Measurements from ENCODE around the gene ANKRD36C. TPM values are rescaled to one million over a fixed set of nuclear protein-coding genes. Genes with fewer than 3 reads are reported as not detected.
"Not testable (repeated sequence)": the region's sequence is repeated elsewhere in the genome, so short reads cannot be mapped to it uniquely, and the experiment has no call there.

ANKRD36C gene
- total and polyA plus RNA-seq, 2 donors: 5.2 to 40.9 TPM

- not testable (repeated sequence) for DNase-seq (ENCODE audit: low read depth in 6 of 9, low spot score in 9 of 9); H3K4me1 ChIP-seq (ENCODE audit: control insufficient read depth in 2 of 2, insufficient read depth in 2 of 2, low read length in 2 of 2); H3K36me3 ChIP-seq (ENCODE audit: control insufficient read depth in 2 of 2, insufficient read depth in 2 of 2, low read length in 1 of 2); H3K27me3 ChIP-seq (ENCODE audit: control insufficient read depth in 2 of 2, insufficient read depth in 1 of 2, low read length in 1 of 2); H3K9me3 ChIP-seq (ENCODE audit: control insufficient read depth in 2 of 2, insufficient read depth in 1 of 2, low read length in 1 of 2); H3K4me3 ChIP-seq (ENCODE audit: low read length in 2 of 2); H3K27ac ChIP-seq (ENCODE audit: low read depth in 1 of 2, low read length in 1 of 2)
- WGBS: 91% methylated on average over 11 of the region's 11 CpGs
These were observed 51.7 kb downstream of the ANKRD36C start for GRCh38 chr2:95939947-95940346.

- not testable (repeated sequence) for H3K9me3 ChIP-seq (ENCODE audit: control insufficient read depth in 2 of 2, insufficient read depth in 1 of 2, low read length in 1 of 2); DNase-seq (ENCODE audit: low read depth in 6 of 9, low spot score in 9 of 9); H3K4me3 ChIP-seq (ENCODE audit: low read length in 2 of 2); H3K36me3 ChIP-seq (ENCODE audit: control insufficient read depth in 2 of 2, insufficient read depth in 2 of 2, low read length in 1 of 2); H3K27ac ChIP-seq (ENCODE audit: low read depth in 1 of 2, low read length in 1 of 2); H3K27me3 ChIP-seq (ENCODE audit: control insufficient read depth in 2 of 2, insufficient read depth in 1 of 2, low read length in 1 of 2); H3K4me1 ChIP-seq (ENCODE audit: control insufficient read depth in 2 of 2, insufficient read depth in 2 of 2, low read length in 2 of 2)
- 95% methylated on average over 3 of the region's 3 CpGs for WGBS
These were observed 60.9 kb downstream of the ANKRD36C start for GRCh38 chr2:95930740-95931139.

- not testable (repeated sequence) for H3K27ac ChIP-seq (ENCODE audit: low read depth in 1 of 2, low read length in 1 of 2); H3K9me3 ChIP-seq (ENCODE audit: control insufficient read depth in 2 of 2, insufficient read depth in 1 of 2, low read length in 1 of 2); H3K27me3 ChIP-seq (ENCODE audit: control insufficient read depth in 2 of 2, insufficient read depth in 1 of 2, low read length in 1 of 2); H3K4me1 ChIP-seq (ENCODE audit: control insufficient read depth in 2 of 2, insufficient read depth in 2 of 2, low read length in 2 of 2); H3K4me3 ChIP-seq (ENCODE audit: low read length in 2 of 2); DNase-seq (ENCODE audit: low read depth in 6 of 9, low spot score in 9 of 9)
- H3K36me3 ChIP-seq (ENCODE audit: control insufficient read depth in 2 of 2, insufficient read depth in 2 of 2, low read length in 1 of 2): peaks cover 6 to 15% of the 10 kb centered on the region in 2 donors
- WGBS: 95% methylated on average over 1 of the region's 1 CpG
These were observed 74.6 kb downstream of the ANKRD36C start for GRCh38 chr2:95917007-95917406.

GRCh38 chr2:95915131-95915530 lies 76.5 kb downstream of the ANKRD36C start:
- H3K4me3 ChIP-seq (ENCODE audit: low read length in 2 of 2); H3K4me1 ChIP-seq (ENCODE audit: control insufficient read depth in 2 of 2, insufficient read depth in 2 of 2, low read length in 2 of 2); H3K9me3 ChIP-seq (ENCODE audit: control insufficient read depth in 2 of 2, insufficient read depth in 1 of 2, low read length in 1 of 2); DNase-seq (ENCODE audit: low read depth in 6 of 9, low spot score in 9 of 9); H3K27me3 ChIP-seq (ENCODE audit: control insufficient read depth in 2 of 2, insufficient read depth in 1 of 2, low read length in 1 of 2); H3K27ac ChIP-seq (ENCODE audit: low read depth in 1 of 2, low read length in 1 of 2): not testable (repeated sequence)
- peaks cover 10 to 24% of the 10 kb centered on the region in 2 donors for H3K36me3 ChIP-seq (ENCODE audit: control insufficient read depth in 2 of 2, insufficient read depth in 2 of 2, low read length in 1 of 2)

- H3K36me3 ChIP-seq (ENCODE audit: control insufficient read depth in 2 of 2, insufficient read depth in 2 of 2, low read length in 1 of 2): peaks cover 7 to 14% of the 10 kb centered on the region in 2 donors
- not testable (repeated sequence) for H3K9me3 ChIP-seq (ENCODE audit: control insufficient read depth in 2 of 2, insufficient read depth in 1 of 2, low read length in 1 of 2); H3K4me3 ChIP-seq (ENCODE audit: low read length in 2 of 2); H3K27me3 ChIP-seq (ENCODE audit: control insufficient read depth in 2 of 2, insufficient read depth in 1 of 2, low read length in 1 of 2); H3K4me1 ChIP-seq (ENCODE audit: control insufficient read depth in 2 of 2, insufficient read depth in 2 of 2, low read length in 2 of 2); H3K27ac ChIP-seq (ENCODE audit: low read depth in 1 of 2, low read length in 1 of 2); DNase-seq (ENCODE audit: low read depth in 6 of 9, low spot score in 9 of 9)
- WGBS: 93% methylated on average over 5 of the region's 5 CpGs
These were observed 80.2 kb downstream of the ANKRD36C start for GRCh38 chr2:95911431-95911830.

GRCh38 chr2:95894443-95894842 lies 97.2 kb downstream of the ANKRD36C start:
- not testable (repeated sequence) for H3K4me3 ChIP-seq (ENCODE audit: low read length in 2 of 2); H3K27me3 ChIP-seq (ENCODE audit: control insufficient read depth in 2 of 2, insufficient read depth in 1 of 2, low read length in 1 of 2); H3K9me3 ChIP-seq (ENCODE audit: control insufficient read depth in 2 of 2, insufficient read depth in 1 of 2, low read length in 1 of 2); H3K4me1 ChIP-seq (ENCODE audit: control insufficient read depth in 2 of 2, insufficient read depth in 2 of 2, low read length in 2 of 2); H3K27ac ChIP-seq (ENCODE audit: low read depth in 1 of 2, low read length in 1 of 2); DNase-seq (ENCODE audit: low read depth in 6 of 9, low spot score in 9 of 9); H3K36me3 ChIP-seq (ENCODE audit: control insufficient read depth in 2 of 2, insufficient read depth in 2 of 2, low read length in 1 of 2)
- WGBS: 90% methylated on average over 2 of the region's 2 CpGs

- not testable (repeated sequence) for H3K36me3 ChIP-seq (ENCODE audit: control insufficient read depth in 2 of 2, insufficient read depth in 2 of 2, low read length in 1 of 2); H3K4me3 ChIP-seq (ENCODE audit: low read length in 2 of 2); H3K27ac ChIP-seq (ENCODE audit: low read depth in 1 of 2, low read length in 1 of 2); H3K4me1 ChIP-seq (ENCODE audit: control insufficient read depth in 2 of 2, insufficient read depth in 2 of 2, low read length in 2 of 2); H3K27me3 ChIP-seq (ENCODE audit: control insufficient read depth in 2 of 2, insufficient read depth in 1 of 2, low read length in 1 of 2); H3K9me3 ChIP-seq (ENCODE audit: control insufficient read depth in 2 of 2, insufficient read depth in 1 of 2, low read length in 1 of 2); DNase-seq (ENCODE audit: low read depth in 6 of 9, low spot score in 9 of 9)
- WGBS: 98% methylated on average over 1 of the region's 1 CpG
These were observed 123.7 kb downstream of the ANKRD36C start for GRCh38 chr2:95867929-95868328.

GRCh38 chr2:95867047-95867677 lies 124.5 kb downstream of the ANKRD36C start:
- H3K27me3 ChIP-seq (ENCODE audit: control insufficient read depth in 2 of 2, insufficient read depth in 1 of 2, low read length in 1 of 2); H3K4me3 ChIP-seq (ENCODE audit: low read length in 2 of 2); H3K36me3 ChIP-seq (ENCODE audit: control insufficient read depth in 2 of 2, insufficient read depth in 2 of 2, low read length in 1 of 2); DNase-seq (ENCODE audit: low read depth in 6 of 9, low spot score in 9 of 9); H3K27ac ChIP-seq (ENCODE audit: low read depth in 1 of 2, low read length in 1 of 2); H3K4me1 ChIP-seq (ENCODE audit: control insufficient read depth in 2 of 2, insufficient read depth in 2 of 2, low read length in 2 of 2); H3K9me3 ChIP-seq (ENCODE audit: control insufficient read depth in 2 of 2, insufficient read depth in 1 of 2, low read length in 1 of 2): not testable (repeated sequence)
- no CpG with 5 or more reads among the region's 2 CpGs for WGBS

- not testable (repeated sequence) for H3K4me3 ChIP-seq (ENCODE audit: low read length in 2 of 2); DNase-seq (ENCODE audit: low read depth in 6 of 9, low spot score in 9 of 9); H3K9me3 ChIP-seq (ENCODE audit: control insufficient read depth in 2 of 2, insufficient read depth in 1 of 2, low read length in 1 of 2); H3K27ac ChIP-seq (ENCODE audit: low read depth in 1 of 2, low read length in 1 of 2); H3K4me1 ChIP-seq (ENCODE audit: control insufficient read depth in 2 of 2, insufficient read depth in 2 of 2, low read length in 2 of 2); H3K27me3 ChIP-seq (ENCODE audit: control insufficient read depth in 2 of 2, insufficient read depth in 1 of 2, low read length in 1 of 2); H3K36me3 ChIP-seq (ENCODE audit: control insufficient read depth in 2 of 2, insufficient read depth in 2 of 2, low read length in 1 of 2)
- 98% methylated on average over 3 of the region's 3 CpGs for WGBS
These were observed 129.5 kb downstream of the ANKRD36C start for GRCh38 chr2:95862121-95862520.

- no peak for DNase-seq (ENCODE audit: low read depth in 6 of 9, low spot score in 9 of 9)
- Histone ChIP-seq H3K27ac (ENCODE audit: low read depth in 1 of 2, low read length in 1 of 2) (no peak overlapping the region), H3K4me1 (ENCODE audit: control insufficient read depth in 2 of 2, insufficient read depth in 2 of 2, low read length in 2 of 2) (no peaks in the 10 kb centered on the region), H3K9me3 (ENCODE audit: control insufficient read depth in 2 of 2, insufficient read depth in 1 of 2, low read length in 1 of 2) (peaks cover 0 to 16% of the 10 kb centered on the region in 2 donors), H3K27me3 (ENCODE audit: control insufficient read depth in 2 of 2, insufficient read depth in 1 of 2, low read length in 1 of 2) (no peaks in the 10 kb centered on the region), H3K4me3 (ENCODE audit: low read length in 2 of 2) (no peak overlapping the region), H3K36me3 (ENCODE audit: control insufficient read depth in 2 of 2, insufficient read depth in 2 of 2, low read length in 1 of 2) (peaks cover 23 to 47% of the 10 kb centered on the region in 2 donors)
- WGBS: 97% methylated on average over 8 of the region's 8 CpGs
These were observed 155.5 kb downstream of the ANKRD36C start for GRCh38 chr2:95836151-95836550.

All from thymus (tissue), 11 donors.